Panc1 (cell line): ENCODE results near the gene EIF4EBP3. TPM values are rescaled to one million over a fixed set of nuclear protein-coding genes. Genes with fewer than 3 reads are reported as not detected.

Experiments used
- ATAC-seq: fragments of 200-7000 bp; cut with Tn5 transposase; 2 replicates; pipeline ENCODE4 v1.9.1; 2020; ENCODE audit warnings: mild to moderate bottlenecking, moderate library complexity
- BruUV-seq: library from RNA; stranded (reverse); fragments of 400-500 nt; replicated peaks from 2 replicates; lab custom pipeline; 2021; lab: Mats Ljungman, UMichigan
- CTCF ChIA-PET: fragments of 300-600 bp; sonication (Branson Sonifier 250); formaldehyde crosslinking; loops from one replicate; lab custom pipeline; 2022; ENCODE audit warnings: antibody characterized with exemption; lab: Charles Lee
- POLR2A ChIA-PET: fragments of 300-600 bp; sonication (Branson Sonifier 250); formaldehyde crosslinking; loops from one replicate; lab custom pipeline; 2022; ENCODE audit warnings: antibody characterized with exemption; lab: Charles Lee
- DNase-seq: peaks from one replicate; pipeline ENCODE4 v3.0.0-alpha.2; 2010; ENCODE audit warnings: low read depth, low spot score
- H3K27ac ChIP-seq: 2 replicates; pipeline ENCODE4 v1.5.1; 2011; ENCODE audit warnings: mild to moderate bottlenecking, low read length, inconsistent platforms
- H3K27me3 ChIP-seq: fragments of 200-500 bp; sonication (Bioruptor generic); 2 replicates; pipeline ENCODE4 v1.6.0; 2014; ENCODE audit warnings: low read length, inconsistent platforms; ENCODE audit not compliant: control insufficient read depth, insufficient read depth
- H3K36me3 ChIP-seq: fragments of 200-500 bp; sonication (Bioruptor generic); 2 replicates; pipeline ENCODE4 v1.5.1; 2014; ENCODE audit warnings: inconsistent platforms, mild to moderate bottlenecking, low read length, moderate library complexity; ENCODE audit not compliant: control insufficient read depth, insufficient read depth
- H3K4me1 ChIP-seq: 2 replicates; pipeline ENCODE4 v1.5.1; 2011; ENCODE audit warnings: inconsistent platforms, mild to moderate bottlenecking, low read length, moderate library complexity; ENCODE audit not compliant: control insufficient read depth, insufficient read depth
- H3K4me3 ChIP-seq, 2 experiments: 2 replicates each; pipeline ENCODE4 v1.5.1; 2011 to 2012; ENCODE audit warnings: low read depth in 2 of 2, low read length in 2 of 2, mild to moderate bottlenecking in 2 of 2, inconsistent platforms in 1 of 2, moderate library complexity in 1 of 2
- H3K9me3 ChIP-seq: fragments of 200-500 bp; sonication (Bioruptor generic); 2 replicates; pipeline ENCODE4 v1.5.1; 2014; ENCODE audit warnings: low read depth, mild to moderate bottlenecking, inconsistent platforms, low read length, moderate library complexity; ENCODE audit not compliant: control insufficient read depth, insufficient read depth
- CTCF ChIP-seq: fragments of 450-650 bp; IDR thresholded peaks from 2 replicates; pipeline ENCODE4 v1.5.1; 2017; ENCODE audit warnings: mild to moderate bottlenecking
- POLR2AphosphoS5 ChIP-seq: IDR thresholded peaks from 2 replicates; pipeline ENCODE4 v1.6.1; 2012; ENCODE audit warnings: mild to moderate bottlenecking, low read depth, low read length, moderate library complexity
- REST ChIP-seq, 2 experiments: IDR thresholded peaks; 2 replicates each; pipeline ENCODE4 v1.6.1; 2011 to 2012; ENCODE audit warnings: low read depth in 2 of 2, control low read depth in 1 of 2, low read length in 1 of 2, mild to moderate bottlenecking in 1 of 2, moderate library complexity in 1 of 2; ENCODE audit not compliant: insufficient read depth in 1 of 2
- SIN3A ChIP-seq: IDR thresholded peaks from 2 replicates; pipeline ENCODE4 v1.6.1; 2012; ENCODE audit warnings: low read depth, mild to moderate bottlenecking, low read length, moderate library complexity, borderline replicate concordance; ENCODE audit not compliant: insufficient read depth
- TCF7L2 ChIP-seq: IDR thresholded peaks from 2 replicates; pipeline ENCODE4 v1.6.1; 2011; ENCODE audit warnings: mild to moderate bottlenecking, low read depth, low read length, inconsistent platforms
- in situ Hi-C: cut with HindIII; loops from 2 replicates; pipeline ENCODE4 v1.10.0; 2016; ENCODE audit warnings: low sequenced_read_pairs, low pct_unique_long_range_greater_than_20kb
- intact Hi-C: fragments of 100-400 bp; cut with micrococcal nuclease; formaldehyde crosslinking; loops from one replicate; pipeline ENCODE4 v1.10.0; 2022; ENCODE audit not compliant: unreplicated experiment
- total RNA-seq: library from RNA; stranded (reverse); gene quantifications from one replicate; pipeline ENCODE4 v1.2.1, GENCODE V29; 2021; ENCODE audit not compliant: unreplicated experiment

Gene EIF4EBP3
- total RNA-seq, 1 experiment from 2014 or later, result 8.6 TPM

GRCh38 chr5:140544986-140545385 is 2.5 kb upstream of the EIF4EBP3 start:
- CTCF ChIA-PET, result no interaction called here
- no TSS peak for BruUV-seq

GRCh38 chr5:140545606-140546005 is 1.9 kb upstream of the EIF4EBP3 start:
- in situ Hi-C loops, result no loop called here
- CTCF ChIA-PET, result no interaction called here
- Histone ChIP-seq H3K9me3 (no peaks in the 10 kb centered on the region), H3K36me3 (peaks cover 11% of the 10 kb centered on the region), H3K4me3 (no peak overlapping the region), H3K27me3 (no peaks in the 10 kb centered on the region), H3K4me1 (peaks cover 34% of the 10 kb centered on the region), H3K27ac (no peak overlapping the region)
- intact Hi-C loops, result no loop called here
- DNase-seq, result no peak
- no TSS peak for BruUV-seq
- no peak for ATAC-seq
- TF ChIP-seq TCF7L2 (no peak), REST (IDR thresholded peaks at IDR 0.05; ENCODE audit: insufficient read depth in 1 of 2, low read depth in 2 of 2, low read length in 1 of 2) (no peak), POLR2AphosphoS5 (no peak), SIN3A (no peak), CTCF (no peak)
- POLR2A ChIA-PET, result no interaction called here

More at GRCh38 chr5:140544986-140545385, 2.5 kb upstream of the EIF4EBP3 start:
- Histone ChIP-seq H3K36me3 (peaks cover 15% of the 10 kb centered on the region), H3K4me3 (no peak overlapping the region), H3K27me3 (no peaks in the 10 kb centered on the region), H3K4me1 (peaks cover 33% of the 10 kb centered on the region), H3K9me3 (no peaks in the 10 kb centered on the region), H3K27ac (no peak overlapping the region)
- ATAC-seq (no peak), DNase-seq (no peak)
- POLR2A ChIA-PET, result interaction anchor here (0.7 kb wide), 1 partner anchor 17 kb away, joined by 5 read pairs; no protein-coding TSS in a partner anchor
- TF ChIP-seq TCF7L2 (no peak), REST (IDR thresholded peaks at IDR 0.05; ENCODE audit: insufficient read depth in 1 of 2, low read depth in 2 of 2, low read length in 1 of 2) (no peak), SIN3A (no peak), CTCF (no peak), POLR2AphosphoS5 (no peak)
- intact Hi-C loops (no loop called here), in situ Hi-C loops (no loop called here)
